T-helper 1 cell treated with Interleukin-12 subunit alpha and Interleukin-12 subunit beta and Interleukin-4 antibody, amounts not matched to agents 30 μg/mL and 1 μg/mL, for 36 hours (primary cell): Measurements from ENCODE around the gene JAZF1.
A peak's percentile ranks its signal among the peaks of the same experiment; 100 is the strongest.

ENCODE experiments used
- H3K27ac Mint-ChIP-seq: one replicate; pipeline ENCODE4 v1.8.0; 2021; ENCODE audit warnings: mild to moderate bottlenecking, mixed read lengths
- H3K27me3 Mint-ChIP-seq: one replicate; pipeline ENCODE4 v1.8.0; 2021; ENCODE audit warnings: low read depth, mixed read lengths
- H3K36me3 Mint-ChIP-seq: one replicate; pipeline ENCODE4 v1.8.0; 2021; ENCODE audit warnings: low read depth, mixed read lengths
- H3K4me1 Mint-ChIP-seq: one replicate; pipeline ENCODE4 v1.8.0; 2021; ENCODE audit warnings: low read depth, mixed read lengths
- H3K4me3 Mint-ChIP-seq: one replicate; pipeline ENCODE4 v1.8.0; 2021; ENCODE audit warnings: mild to moderate bottlenecking, moderate library complexity, mixed read lengths
- H3K9me3 Mint-ChIP-seq: one replicate; pipeline ENCODE4 v1.8.0; 2021; ENCODE audit warnings: mixed read lengths

The JAZF1 gene

DNA sequence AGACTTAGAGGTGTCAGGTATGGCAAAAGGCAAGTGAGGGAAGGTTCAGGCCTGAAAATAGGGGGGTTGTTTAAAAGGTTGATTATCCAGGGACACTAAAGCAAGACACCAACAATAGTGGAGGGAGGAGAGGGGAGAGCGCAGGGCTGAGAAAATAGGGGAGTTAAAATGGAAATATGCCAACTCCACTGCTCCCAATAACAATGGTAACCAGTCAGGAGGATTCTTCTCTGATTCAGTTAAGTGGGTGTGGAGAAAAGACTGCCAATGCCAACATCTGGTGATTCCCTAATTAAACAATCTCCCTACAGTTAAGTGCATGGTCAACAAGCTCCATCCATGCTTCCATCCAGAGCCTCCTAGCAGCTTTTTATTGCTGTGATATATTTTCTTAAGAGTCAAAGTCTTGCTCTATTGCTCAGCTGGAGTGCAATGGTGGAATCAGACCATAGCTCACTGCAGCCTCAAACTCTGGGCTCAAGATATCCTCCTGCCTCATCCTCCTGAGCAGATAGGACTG, 183.3 kb downstream of the JAZF1 start:
- no peaks in the 10 kb centered on the region for H3K9me3 Mint-ChIP-seq
- no peaks in the 10 kb centered on the region for H3K27me3 Mint-ChIP-seq
- H3K4me3 Mint-ChIP-seq: no peak overlapping the region
- H3K36me3 Mint-ChIP-seq: no peaks in the 10 kb centered on the region
- no peaks in the 10 kb centered on the region for H3K4me1 Mint-ChIP-seq
- H3K27ac Mint-ChIP-seq: no peak overlapping the region

DNA sequence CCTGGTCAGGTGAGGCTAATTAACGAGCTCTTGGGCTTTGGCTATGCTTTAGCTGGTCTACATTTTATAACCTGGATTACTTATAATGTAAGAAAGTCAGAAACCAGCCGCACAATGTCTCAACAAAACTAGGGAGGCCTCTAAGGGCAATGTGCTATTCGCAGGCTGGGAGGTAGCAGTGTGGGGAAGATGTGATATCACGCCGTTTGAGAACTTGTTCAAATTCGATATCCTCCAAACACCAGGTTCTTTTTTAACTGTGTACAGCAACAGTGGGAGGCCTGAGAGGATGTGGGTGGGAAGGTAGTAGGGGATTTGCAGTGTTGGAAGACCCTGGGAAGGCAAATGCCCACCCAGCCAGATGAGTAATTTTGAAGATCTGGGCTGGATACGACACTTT, 184.5 kb downstream of the JAZF1 start:
- Mint-ChIP-seq H3K4me3 (no peak overlapping the region), H3K4me1 (peaks cover under 1% of the 10 kb centered on the region), H3K27ac (no peak overlapping the region), H3K36me3 (no peaks in the 10 kb centered on the region), H3K27me3 (no peaks in the 10 kb centered on the region), H3K9me3 (no peaks in the 10 kb centered on the region)

DNA sequence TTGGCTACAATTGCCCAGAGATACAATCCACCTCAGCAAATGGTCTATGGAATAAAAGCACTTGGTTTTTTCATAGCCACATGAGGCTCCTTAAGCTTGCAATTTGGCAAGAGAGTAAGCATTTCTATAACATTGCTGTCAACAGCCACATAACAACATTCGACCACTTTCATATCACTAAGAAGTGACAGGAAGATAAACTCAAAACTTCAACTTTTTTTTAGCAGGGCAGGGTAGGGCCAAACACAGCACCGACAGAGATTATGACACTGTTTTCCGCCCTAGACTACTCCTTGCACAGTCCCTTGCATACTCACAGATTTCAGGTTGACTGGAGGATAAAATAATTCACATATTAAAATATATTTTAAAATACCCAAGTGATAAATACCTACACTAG, 185.4 kb downstream of the JAZF1 start:
- Mint-ChIP-seq H3K4me1 (peaks cover 4% of the 10 kb centered on the region), H3K27me3 (no peaks in the 10 kb centered on the region), H3K9me3 (no peaks in the 10 kb centered on the region), H3K4me3 (no peak overlapping the region), H3K36me3 (no peaks in the 10 kb centered on the region), H3K27ac (no peak overlapping the region)

DNA sequence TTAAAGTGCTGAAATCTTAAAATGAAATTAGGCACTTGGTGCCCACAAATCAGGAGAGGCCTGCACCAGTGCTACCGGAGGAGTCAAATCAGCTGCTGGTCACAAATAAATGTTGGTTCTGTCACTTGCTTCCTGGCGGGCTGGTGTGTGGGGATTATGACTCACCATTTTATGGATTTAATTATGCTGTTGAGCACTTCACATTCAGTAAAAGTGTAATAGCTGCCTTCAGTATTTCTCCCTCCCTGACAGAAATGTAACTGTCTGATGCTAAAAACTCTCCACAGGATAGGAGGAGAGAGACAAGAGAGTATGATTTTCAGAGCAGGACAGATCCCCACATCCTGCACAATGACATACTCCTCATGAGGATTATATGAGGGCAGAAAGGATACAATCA, 186.0 kb downstream of the JAZF1 start:
- Mint-ChIP-seq H3K27ac (no peak overlapping the region), H3K36me3 (no peaks in the 10 kb centered on the region), H3K4me1 (peaks cover 4% of the 10 kb centered on the region)

DNA sequence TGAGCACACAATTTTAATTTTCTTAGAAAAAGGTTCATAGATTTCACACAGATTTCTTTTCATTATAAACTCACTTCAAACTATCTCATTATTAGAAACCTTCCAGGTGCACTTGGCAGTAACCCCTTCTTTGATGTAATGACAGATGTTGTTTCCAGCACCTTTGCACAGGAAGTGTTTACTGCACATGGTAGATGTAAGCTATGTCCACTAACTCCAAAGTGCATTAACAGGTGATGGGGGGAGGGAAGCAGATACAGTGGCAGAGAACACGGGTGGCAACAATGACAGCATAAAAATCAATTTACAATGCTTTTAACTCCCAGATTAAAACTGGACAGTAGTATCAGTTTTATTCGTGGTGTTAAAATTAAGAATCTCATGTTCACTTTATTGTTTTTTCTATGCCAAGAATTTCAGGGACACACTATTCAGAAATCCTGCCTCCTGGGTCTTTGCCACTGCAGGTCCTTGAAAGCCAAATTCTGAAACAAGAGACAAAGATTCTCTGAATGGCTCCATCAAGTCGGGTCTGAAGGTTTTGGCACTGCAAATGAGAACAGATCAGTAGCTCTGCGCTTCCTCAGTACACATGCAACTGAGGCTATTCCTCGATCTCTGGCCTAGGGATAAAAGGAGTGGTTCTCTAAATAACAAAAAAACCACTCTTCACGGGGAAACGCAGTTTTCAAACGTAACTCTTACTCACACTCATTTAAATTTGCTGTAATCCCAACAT, 187.7 kb downstream of the JAZF1 start:
- Mint-ChIP-seq H3K4me1 (peaks cover 4% of the 10 kb centered on the region), H3K27me3 (no peaks in the 10 kb centered on the region), H3K27ac (no peak overlapping the region), H3K36me3 (peaks cover 3% of the 10 kb centered on the region), H3K9me3 (peaks cover 14% of the 10 kb centered on the region), H3K4me3 (no peak overlapping the region)

More for the DNA sequence above, 186.0 kb downstream of the JAZF1 start:
- H3K27me3 Mint-ChIP-seq: no peaks in the 10 kb centered on the region
- no peak overlapping the region for H3K4me3 Mint-ChIP-seq
- no peaks in the 10 kb centered on the region for H3K9me3 Mint-ChIP-seq

DNA sequence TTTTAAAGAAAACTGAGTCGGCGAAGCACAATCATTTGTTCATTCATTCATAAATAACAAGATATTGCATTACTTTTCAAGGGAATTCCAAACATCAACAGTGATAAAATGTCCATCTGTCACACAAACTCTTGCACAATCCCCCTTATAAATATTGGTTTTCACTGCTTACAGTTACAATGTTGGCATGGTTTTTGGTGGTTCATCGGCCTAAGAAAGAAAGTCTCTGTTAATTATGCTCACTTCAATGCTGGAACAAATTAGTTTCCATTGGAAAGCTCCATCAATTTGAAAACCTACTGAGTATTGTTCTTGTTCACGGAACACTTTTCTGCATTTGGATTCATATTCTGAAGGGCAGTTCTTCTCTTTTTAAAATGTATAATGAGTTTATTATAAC, 188.5 kb downstream of the JAZF1 start:
- Mint-ChIP-seq H3K36me3 (peaks cover 3% of the 10 kb centered on the region), H3K4me1 (peaks cover 4% of the 10 kb centered on the region), H3K9me3 (peaks cover 16% of the 10 kb centered on the region), H3K4me3 (no peak overlapping the region), H3K27ac (no peak overlapping the region), H3K27me3 (no peaks in the 10 kb centered on the region)

DNA sequence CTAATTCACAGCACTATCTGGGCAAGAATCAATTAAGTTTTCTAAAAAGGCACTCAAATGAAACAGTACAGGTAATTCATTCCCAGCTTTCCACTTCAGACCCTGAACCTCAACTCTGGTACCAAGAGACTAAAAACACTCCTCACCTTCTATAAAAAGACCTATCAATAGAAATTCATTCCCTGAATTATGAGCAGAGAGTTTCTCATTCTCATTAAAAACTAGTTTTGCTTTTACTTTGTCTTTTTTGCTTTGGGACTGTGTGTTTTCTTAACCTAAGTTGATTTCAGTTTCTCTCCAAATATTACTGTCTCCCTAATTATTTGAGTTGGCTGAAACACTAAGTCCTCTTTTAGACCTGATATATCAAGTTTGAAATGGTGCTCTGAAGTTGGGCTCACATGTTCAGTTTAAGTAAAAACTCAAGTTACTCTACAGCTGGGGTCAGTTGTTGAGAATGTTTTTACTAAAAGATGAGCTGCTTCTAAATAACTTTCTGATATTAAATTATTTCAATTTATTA, 189.5 kb downstream of the JAZF1 start:
- no peak overlapping the region for H3K4me3 Mint-ChIP-seq
- H3K9me3 Mint-ChIP-seq: peaks cover 16% of the 10 kb centered on the region
- no peaks in the 10 kb centered on the region for H3K27me3 Mint-ChIP-seq
- H3K4me1 Mint-ChIP-seq: peaks cover 4% of the 10 kb centered on the region
- H3K27ac Mint-ChIP-seq: no peak overlapping the region
- peaks cover 3% of the 10 kb centered on the region for H3K36me3 Mint-ChIP-seq

DNA sequence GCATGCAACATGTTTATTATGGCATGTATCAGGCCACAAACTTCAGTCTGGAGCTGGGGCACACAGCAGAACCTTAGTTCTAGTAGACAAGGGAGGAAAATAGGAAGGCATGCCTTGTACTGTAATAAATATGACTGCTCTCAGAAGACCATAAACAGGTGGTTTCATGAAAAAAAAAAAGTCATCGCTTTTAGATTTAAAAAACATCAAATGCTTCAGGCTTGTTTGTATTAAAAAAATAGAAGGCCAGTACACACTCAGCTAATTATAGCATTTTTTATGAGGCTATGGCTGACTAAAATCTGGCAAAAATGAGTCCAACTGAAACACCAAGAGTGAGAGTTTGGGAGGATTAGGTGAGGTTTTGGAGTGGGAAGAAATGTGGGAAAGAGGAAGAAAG, 204.1 kb downstream of the JAZF1 start:
- H3K9me3 Mint-ChIP-seq: no peaks in the 10 kb centered on the region
- peaks cover 13% of the 10 kb centered on the region for H3K4me1 Mint-ChIP-seq
- no peak overlapping the region for H3K4me3 Mint-ChIP-seq
- no peaks in the 10 kb centered on the region for H3K36me3 Mint-ChIP-seq
- no peaks in the 10 kb centered on the region for H3K27me3 Mint-ChIP-seq
- no peak overlapping the region for H3K27ac Mint-ChIP-seq

DNA sequence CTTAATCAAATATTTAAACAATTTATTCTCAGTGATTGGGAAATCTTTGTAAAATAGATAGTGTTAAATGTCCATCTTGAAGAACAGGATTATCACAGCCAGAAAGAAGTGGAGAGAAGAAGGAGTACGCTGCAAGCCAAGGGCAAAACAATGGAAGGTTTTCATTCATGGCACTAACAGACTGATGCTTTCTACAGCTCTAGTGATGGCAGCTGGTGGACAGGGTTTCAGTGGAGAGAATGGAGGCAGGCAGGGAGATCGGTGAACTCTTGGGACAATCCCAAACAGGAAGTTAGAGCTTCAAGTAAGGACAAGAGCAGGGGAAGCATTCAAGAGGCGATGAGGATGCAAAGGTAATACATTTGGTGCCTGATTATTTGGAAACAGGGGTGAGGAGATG, 207.0 kb downstream of the JAZF1 start:
- Mint-ChIP-seq H3K9me3 (no peaks in the 10 kb centered on the region), H3K4me1 (peaks cover 23% of the 10 kb centered on the region), H3K27me3 (no peaks in the 10 kb centered on the region), H3K36me3 (no peaks in the 10 kb centered on the region), H3K4me3 (no peak overlapping the region), H3K27ac (no peak overlapping the region)

DNA sequence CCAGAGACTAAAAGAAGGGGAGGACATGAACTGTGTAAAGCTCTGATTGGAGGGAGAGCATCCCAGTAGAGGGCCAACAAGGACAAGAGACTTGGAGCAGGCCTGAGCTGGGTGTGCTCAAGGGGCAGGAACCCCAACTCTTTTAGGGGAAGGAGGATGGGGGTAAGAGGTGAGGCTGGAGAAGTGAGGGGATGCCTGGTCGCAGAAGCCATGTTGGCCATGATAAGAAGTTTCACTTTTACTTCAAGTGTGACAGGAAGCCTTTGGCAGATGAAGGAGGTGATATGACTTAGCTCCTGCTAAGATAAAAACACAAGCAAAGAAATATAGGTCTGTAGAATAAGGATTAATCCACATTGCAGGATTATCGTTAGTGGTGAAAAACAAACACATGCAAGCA, 208.3 kb downstream of the JAZF1 start:
- no peaks in the 10 kb centered on the region for H3K36me3 Mint-ChIP-seq
- peaks cover 25% of the 10 kb centered on the region for H3K4me1 Mint-ChIP-seq
- no peaks in the 10 kb centered on the region for H3K9me3 Mint-ChIP-seq
- H3K27ac Mint-ChIP-seq: peak overlapping the region; percentile 76
- H3K27me3 Mint-ChIP-seq: no peaks in the 10 kb centered on the region
- H3K4me3 Mint-ChIP-seq: peak overlapping the region; percentile 61

DNA sequence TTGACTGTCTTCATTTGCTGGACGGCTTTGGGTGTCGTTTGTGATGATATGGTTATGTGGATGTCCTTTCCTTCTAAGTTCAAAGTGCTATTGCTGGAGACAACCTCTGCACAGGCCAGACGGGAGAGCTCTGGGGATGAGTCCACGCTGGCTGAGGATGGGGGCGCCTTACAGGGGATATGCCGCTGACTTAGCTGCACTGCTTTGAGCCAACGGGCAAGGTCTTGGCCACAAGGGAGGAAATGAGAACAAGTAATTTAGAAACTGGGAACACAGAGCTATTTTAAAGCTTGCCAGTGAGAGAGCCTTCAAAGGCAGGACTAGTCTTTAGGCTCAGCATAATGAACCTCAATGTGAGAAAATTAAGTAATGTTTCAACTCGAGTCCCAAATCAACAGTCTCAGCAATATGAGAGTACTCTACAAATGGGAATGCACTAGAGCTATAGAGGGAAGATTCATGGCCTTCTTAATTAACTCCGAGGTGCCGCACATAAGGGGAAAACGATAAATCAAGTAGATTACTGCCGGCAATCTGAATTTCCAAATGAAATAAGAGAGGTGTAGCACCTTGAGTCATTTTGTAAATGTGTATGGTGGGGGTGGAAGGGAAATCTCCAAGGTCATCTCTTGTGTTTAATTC, 209.3 kb downstream of the JAZF1 start:
- no peaks in the 10 kb centered on the region for H3K9me3 Mint-ChIP-seq
- no peak overlapping the region for H3K4me3 Mint-ChIP-seq
- peaks cover 25% of the 10 kb centered on the region for H3K4me1 Mint-ChIP-seq
- no peaks in the 10 kb centered on the region for H3K36me3 Mint-ChIP-seq
- H3K27ac Mint-ChIP-seq: peak overlapping the region; percentile 9
- H3K27me3 Mint-ChIP-seq: peaks cover 1% of the 10 kb centered on the region

DNA sequence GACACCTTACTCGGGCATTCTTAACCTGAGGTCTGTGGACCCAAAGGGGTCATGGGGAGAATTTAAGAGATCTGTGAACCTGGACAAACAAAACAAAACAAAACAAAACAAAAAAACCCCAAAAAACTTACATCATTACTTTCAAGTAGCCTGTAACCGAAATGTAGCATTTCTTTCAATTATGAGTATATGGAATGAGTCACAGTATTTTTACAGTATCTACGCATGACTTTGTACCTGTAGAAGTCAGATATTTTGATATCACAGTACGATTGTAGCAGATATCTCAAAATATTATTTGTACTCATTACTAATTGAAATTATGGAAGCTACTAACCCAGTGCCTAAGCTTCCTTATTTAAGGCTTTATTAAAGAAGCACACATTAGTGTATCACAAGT, 210.2 kb downstream of the JAZF1 start:
- no peak overlapping the region for H3K27ac Mint-ChIP-seq
- no peaks in the 10 kb centered on the region for H3K36me3 Mint-ChIP-seq
- no peaks in the 10 kb centered on the region for H3K9me3 Mint-ChIP-seq
- peaks cover 10% of the 10 kb centered on the region for H3K27me3 Mint-ChIP-seq
- no peak overlapping the region for H3K4me3 Mint-ChIP-seq
- peaks cover 28% of the 10 kb centered on the region for H3K4me1 Mint-ChIP-seq

DNA sequence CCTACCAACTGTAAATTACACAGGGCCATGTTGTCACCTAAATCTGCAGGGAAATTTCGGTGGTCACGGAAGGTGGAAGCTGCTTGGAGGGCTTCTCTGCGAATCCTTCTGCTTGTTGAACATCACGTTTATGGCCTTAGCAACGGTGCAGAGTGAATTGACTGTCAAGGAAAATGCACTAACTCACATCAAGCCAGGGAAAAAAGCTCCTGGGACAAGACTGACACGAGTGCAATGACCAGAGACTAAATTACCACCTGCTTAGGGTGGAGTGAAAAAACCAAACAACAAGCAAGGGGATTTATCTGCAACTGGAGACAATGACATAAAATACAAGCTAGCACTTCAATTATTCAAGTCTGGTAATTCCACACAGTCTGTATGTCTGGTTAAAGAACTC, 211.2 kb downstream of the JAZF1 start:
- no peaks in the 10 kb centered on the region for H3K9me3 Mint-ChIP-seq
- no peak overlapping the region for H3K4me3 Mint-ChIP-seq
- H3K27me3 Mint-ChIP-seq: peaks cover 19% of the 10 kb centered on the region
- H3K27ac Mint-ChIP-seq: no peak overlapping the region
- peaks cover 28% of the 10 kb centered on the region for H3K4me1 Mint-ChIP-seq
- H3K36me3 Mint-ChIP-seq: no peaks in the 10 kb centered on the region

DNA sequence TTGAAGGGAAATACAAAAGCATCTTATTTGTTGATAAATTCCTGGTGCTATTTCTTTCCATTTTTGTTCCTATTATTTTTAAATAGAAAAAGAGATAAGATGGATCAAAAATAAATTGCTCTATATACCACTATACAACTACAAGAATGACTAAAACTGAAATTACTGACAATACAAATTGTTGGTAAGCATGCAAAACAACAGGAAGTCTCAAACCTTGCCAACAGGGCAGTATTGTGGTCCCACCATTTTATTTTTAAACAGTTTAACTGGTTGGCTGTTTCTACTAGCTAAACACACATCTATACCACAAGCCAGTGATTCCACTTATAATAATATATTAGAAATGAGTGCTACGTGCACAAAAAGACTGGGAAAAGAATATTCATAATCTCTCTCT, 213.0 kb downstream of the JAZF1 start:
- Mint-ChIP-seq H3K4me1 (peaks cover 26% of the 10 kb centered on the region), H3K4me3 (no peak overlapping the region), H3K36me3 (no peaks in the 10 kb centered on the region), H3K27me3 (peaks cover 23% of the 10 kb centered on the region), H3K9me3 (no peaks in the 10 kb centered on the region), H3K27ac (no peak overlapping the region)

DNA sequence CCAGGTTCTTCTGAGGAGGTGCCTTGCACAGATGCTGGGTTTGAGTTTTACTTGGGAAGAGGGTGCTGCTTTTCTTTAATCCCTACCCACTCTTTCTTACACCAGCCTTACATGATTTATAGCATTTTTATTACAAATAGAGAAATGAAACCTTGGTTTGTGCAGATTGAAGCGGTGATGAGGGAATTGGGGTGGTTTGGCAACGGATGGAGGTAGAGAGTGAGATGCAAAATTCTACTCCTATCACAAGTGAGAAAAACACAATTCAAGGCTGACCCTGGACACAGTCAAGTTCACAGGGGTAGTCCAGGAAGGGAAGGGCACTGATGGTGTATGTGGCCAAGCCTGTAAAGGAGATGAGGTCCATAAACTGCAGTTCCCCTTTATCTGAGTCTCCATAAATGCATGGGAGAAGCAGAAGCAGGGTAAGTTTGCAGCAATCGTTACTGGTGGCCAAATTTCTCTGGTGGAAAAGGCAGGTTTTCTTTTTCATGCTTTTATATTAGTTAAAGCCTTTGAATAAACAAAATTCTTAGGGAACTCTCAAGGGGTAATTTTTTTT, 214.3 kb downstream of the JAZF1 start:
- Mint-ChIP-seq H3K4me3 (no peak overlapping the region), H3K27ac (no peak overlapping the region), H3K9me3 (no peaks in the 10 kb centered on the region), H3K27me3 (peaks cover 23% of the 10 kb centered on the region), H3K4me1 (peaks cover 12% of the 10 kb centered on the region), H3K36me3 (no peaks in the 10 kb centered on the region)
